Right renal pelvis (tissue), 4 donors: ENCODE results near the gene DYNLT4. TPM values are rescaled to one million over a fixed set of nuclear protein-coding genes. Genes with fewer than 3 reads are reported as not detected.
"Not testable (repeated sequence)": the region's sequence is repeated elsewhere in the genome, so short reads cannot be mapped to it uniquely, and the experiment has no call there.

Experiments
- DNase-seq, 4 donors: peaks; one replicate each; pipeline ENCODE4 v3.0.0-alpha.2; 2013; ENCODE audit warnings: low read depth in 4 of 4, low spot score in 3 of 4, missing footprints in 1 of 4
- polyA plus RNA-seq, 4 donors: library from polyadenylated mRNA; unstranded; fragments of 120-200 nt; gene quantifications; one replicate each; pipeline ENCODE4 v1.2.1, GENCODE V29; 2013; ENCODE audit not compliant: insufficient read length in 4 of 4

DYNLT4 gene
- polyA plus RNA-seq, 4 donors, result 0.26 TPM; not detected in 3

- DNase-seq, result no peak
Measured at GRCh38 chr1:44829506-44830384, 22.6 kb upstream of the DYNLT4 start.

DNA sequence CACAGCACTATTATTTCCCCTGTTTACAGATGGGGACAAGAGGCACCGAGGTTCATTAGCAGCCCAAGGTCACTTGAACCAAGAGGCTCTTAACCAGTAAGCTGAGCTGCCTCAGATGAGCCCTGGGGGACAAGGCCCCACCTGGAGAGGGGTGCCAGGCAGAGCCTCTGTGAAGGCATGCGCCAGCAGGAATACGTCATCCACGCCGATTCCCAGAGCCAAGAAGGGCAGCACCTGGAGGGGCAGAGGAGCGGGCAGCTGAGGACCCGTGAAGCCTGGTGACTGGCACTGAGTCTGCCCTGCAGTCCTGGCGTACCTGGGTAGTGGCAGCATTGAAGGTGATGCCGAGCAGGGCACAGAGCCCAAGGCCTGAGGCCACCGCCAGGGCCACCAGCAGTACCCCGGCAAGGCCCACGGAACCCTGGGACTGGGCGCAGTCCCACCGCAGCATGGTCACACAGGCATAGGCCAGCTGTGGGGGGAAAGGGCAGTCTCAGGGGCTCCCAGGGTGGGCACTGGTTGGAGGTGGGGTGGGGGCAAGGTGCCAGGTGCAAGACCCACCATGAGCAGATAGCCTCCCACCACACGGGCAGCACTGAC, 21.8 kb upstream of the DYNLT4 start:
- no peak for DNase-seq

DNA sequence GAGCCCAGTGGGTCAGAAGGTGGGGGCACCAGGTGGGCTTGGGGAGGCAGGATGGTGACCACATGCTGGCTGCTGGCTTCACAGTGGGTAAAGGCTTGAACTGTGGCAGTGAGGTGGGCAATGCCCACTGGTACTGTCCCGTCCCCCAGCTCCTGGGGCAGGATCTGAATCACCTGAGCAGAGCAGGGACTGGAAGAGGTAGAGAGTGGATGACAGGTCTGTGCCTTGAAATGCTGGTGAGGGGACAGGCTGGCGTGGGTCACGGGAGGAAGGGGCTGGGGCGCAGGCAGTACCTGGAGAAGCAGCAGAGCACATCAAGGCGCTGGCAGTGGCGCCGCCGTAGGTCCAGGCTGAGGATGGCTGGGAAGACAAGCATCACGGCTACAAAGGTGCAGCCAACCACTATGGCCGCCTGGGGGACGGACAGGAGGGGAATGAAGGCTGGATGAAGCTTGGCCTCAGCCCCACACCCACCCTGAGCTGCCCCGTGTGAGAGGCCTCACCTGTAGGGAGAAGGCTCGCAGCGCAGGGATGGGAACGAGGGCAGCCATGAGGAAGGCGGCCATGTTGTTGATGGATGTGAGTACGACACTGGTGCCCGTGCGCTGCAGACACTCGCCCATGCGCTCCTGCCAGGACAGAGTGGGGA, 21.0 kb upstream of the DYNLT4 start:
- DNase-seq, result no peak

GRCh38 chr1:44827197-44828002, 20.2 kb upstream of the DYNLT4 start:
- DNase-seq, result no peak

DNA sequence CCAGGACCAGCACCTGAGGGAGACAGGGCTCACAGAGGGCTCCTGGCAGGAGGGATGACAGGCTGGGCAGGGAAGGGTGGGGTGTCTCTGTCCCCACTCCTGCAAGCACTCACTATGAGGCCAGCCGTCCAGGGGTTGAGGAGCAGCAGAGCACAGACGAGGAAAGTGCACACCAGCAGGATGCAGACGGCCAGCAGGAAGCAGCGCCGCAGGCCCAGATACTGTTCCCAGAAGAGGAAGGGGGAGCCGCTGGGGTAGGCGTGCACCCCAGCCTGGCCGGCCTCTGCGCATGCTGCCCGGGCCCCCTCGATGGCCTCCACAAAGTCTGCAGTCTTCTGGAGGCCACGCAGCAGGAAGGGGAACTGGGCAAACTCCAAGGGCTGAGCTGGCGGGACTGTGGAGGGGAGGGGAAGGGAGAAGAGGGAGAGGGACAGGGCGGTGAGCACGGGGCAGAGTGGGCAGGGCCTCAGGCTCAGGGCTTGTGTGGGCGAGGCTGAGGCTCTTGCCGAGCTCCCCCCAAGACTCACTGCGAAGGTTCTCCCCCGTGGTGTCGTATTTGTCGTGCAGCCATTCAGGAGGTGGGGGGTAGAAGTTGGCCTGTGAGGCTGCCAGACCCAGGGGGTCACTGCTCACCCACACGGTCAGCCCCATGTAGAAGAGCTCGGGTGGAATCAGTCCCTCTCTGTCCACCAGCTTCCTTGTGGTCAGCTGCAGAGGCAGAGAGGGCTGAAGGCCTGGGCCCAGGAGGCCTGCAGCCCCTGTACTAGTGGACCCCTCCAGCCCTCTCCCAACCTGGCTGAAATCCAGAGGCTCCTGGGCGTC, 19.4 kb upstream of the DYNLT4 start:
- no peak for DNase-seq

DNA sequence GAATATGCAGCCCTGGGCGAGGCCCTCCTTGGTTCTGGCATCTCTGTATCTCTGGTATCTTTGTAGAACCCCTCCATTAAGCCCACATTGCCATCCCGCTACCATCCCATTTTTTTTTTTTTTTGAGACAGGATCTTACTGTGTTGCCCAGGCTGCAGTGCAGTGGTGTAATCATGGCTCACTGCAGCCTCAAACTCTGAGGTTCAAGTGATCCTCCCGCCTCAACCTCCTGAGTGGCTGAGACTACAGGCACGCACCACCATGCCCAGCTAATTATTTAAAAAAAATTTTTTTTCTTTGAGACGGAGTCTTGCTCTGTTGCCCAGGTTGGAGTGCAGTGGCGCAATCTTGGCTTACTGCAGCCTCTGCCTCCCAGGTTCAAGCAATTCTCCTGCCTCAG, 17.2 kb upstream of the DYNLT4 start:
- not testable (repeated sequence) for DNase-seq

- no peak for DNase-seq
Measured at GRCh38 chr1:44822981-44823451, 15.9 kb upstream of the DYNLT4 start.

DNA sequence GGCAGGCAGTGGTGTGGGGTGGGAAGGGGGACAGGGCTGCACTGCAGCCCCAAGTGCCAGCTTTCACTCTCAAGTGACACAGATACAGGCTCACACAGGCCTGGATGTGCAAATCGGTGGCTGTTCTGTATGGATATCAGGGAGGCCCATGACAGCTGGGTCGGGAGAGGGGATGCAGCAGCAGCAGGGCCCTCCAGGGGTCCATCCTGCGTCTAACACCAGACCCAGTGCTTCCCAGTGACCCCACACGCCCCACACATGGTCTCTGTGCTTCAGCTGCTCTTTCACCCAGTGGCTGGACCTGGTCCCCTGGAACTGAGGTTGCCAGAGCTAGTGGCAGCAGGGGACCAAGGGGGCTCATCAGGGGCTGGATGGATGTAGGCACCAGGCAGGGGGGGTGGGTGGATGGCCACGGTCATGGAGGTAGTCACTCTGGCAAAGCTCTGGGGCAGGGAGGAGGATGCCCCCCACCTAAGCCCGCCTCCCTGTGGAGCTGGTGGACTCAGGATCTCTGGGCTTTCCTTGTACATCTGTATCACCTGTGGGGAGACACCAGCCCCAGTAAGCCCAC, 15.1 kb upstream of the DYNLT4 start:
- no peak for DNase-seq

GRCh38 chr1:44821240-44821715, 14.1 kb upstream of the DYNLT4 start:
- DNase-seq, result no peak

DNA sequence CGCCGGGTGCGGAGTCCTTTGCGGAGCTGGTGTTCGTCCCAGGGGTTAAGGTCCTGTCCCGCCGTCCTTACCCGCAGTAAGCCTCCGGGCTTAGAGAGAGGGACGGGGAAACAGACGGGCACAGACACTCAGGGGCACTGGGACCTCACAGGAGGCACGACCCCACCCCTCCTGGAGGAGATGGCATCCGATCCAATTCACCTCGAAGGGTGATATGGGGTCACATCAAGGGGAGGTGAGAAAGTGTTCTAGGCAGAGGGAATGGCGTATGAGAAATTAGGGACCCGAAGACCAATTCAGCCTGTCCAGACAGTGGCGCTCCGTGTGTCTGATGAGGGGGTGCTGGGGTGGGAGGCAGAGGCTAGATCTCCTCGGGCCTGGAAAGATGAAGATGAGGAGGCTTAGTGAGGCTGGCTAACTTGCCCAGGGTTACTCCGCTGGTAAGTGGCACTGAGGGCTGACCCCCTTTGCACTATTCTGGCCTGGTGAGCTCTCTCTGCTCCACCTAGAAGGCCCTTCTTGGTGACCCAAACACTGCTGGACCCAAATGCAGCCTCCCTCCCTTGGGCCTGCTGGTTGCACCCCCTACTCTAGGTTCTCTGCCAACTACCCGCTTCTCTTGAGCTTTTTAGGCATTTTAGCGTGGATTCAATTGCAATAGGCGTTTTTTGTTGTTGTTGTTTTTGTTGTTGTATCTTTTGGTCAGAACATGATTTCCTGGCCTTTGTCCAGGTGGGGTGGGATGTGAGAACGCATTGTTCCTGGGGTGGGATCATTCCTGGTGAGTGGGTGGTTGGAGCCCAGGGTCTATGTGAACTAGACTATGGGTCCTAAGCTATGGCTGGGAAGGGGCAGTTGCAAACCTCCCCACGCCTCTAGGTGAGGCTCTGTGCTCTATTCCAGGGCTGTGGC, 13.4 kb upstream of the DYNLT4 start:
- no peak for DNase-seq

DNA sequence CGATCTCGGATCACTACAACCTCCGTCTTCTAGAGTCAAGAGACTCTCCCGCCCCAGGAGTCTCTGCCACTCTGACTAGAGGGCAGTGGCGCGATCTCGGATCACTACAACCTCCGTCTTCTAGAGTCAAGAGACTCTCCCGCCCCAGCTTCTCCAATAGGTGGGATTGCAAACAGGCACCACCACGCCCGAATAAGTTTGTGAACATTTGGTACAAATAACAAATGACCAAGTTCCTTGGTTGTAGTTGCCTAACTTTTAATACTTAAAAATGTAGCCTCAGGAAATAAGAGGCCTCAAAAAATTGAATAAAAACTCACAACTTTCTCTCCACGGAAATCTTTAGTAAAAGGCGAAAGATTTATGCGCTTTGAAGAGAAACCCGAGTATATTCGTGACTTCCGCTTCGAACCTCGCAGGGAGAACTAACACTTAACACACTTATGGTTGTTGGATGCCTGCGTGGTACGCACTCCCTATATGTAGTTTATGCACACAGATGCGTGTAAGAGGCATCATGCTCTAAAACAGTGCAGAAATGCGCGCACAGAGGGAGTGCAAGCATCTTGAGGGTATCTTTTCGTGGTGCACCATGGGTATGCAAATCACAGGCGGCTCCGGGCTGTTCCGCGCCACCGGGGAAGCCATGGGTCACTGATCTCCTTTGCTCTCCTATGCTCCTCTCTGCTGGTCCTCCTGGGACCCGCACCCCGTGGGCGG, 12.6 kb upstream of the DYNLT4 start:
- DNase-seq, result peak in 3 of 4 donors; percentile 80 to 90 (median 86)

- no peak for DNase-seq
Measured at GRCh38 chr1:44819196-44819607, 12.1 kb upstream of the DYNLT4 start.

DNA sequence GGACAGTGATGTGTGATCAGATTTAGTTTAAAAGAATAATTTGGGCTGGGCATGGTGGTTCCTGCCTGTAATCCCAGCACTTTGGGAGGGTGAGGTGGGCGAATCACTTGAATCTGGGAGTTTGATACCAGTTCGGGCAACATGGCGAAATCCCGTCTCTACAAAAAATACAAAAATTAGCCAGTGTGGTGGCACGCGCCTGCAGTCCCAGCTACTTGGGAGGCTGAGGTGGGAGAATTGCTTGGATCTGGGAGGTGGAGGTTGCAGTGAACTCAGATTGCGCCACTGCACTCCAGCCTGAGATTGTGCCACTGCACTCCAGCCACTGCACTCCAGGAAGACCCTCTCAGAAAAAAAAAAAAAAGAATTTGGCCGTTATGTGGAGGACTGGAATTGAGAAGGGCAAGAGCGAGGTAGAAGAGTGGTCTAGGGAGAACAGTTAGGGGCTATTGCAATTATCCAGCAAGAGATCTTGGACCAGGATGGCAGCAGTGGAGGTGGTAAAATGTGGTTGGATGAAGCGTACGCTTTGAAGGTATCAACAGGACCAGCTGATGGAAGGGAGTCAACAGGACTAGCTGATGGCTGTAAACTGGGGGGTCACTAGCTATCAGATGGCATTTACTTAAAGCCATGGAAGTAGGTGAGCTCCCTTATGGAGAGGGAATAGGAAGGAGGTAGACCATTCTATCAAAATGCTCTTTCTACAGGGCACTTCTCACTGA, 10.8 kb upstream of the DYNLT4 start:
- no peak for DNase-seq

DNA sequence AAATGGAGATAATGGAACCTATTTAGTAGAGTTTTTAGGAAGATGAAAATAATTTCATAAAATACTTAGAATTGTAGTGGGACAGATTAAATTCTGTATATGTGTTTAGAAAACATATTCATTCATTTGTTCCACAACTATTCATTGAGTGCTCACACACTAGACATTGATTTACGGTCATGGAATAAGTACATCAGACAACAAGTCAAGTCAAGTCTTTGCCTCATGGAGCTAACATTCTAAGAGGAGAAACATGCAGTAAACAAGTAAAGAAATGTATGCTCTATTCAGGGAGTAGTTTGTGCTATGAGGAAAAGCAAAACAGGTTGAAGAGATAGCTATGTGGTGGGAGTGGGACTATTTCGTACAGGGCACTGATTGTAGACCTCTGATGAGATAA, 10.2 kb upstream of the DYNLT4 start:
- no peak for DNase-seq

- DNase-seq, result not testable (repeated sequence)
Measured at GRCh38 chr1:44815926-44816325, 8.8 kb upstream of the DYNLT4 start.

GRCh38 chr1:44812822-44813543, 5.8 kb upstream of the DYNLT4 start:
- no peak for DNase-seq
